PC-9 (cell line): Measurements from ENCODE around the gene TM2D1. TPM values are rescaled to one million over a fixed set of nuclear protein-coding genes. Genes with fewer than 3 reads are reported as not detected.

ENCODE experiments used
- BruUV-seq: library from RNA; stranded (reverse); fragments of 400-500 nt; replicated peaks from 2 replicates; lab custom pipeline; 2021; lab: Mats Ljungman, UMichigan
- CTCF ChIA-PET: fragments of 300-600 bp; sonication (Branson Sonifier 250); formaldehyde crosslinking; loops from one replicate; lab custom pipeline; 2022; ENCODE audit warnings: antibody characterized with exemption; lab: Charles Lee
- POLR2A ChIA-PET: fragments of 300-600 bp; sonication (Branson Sonifier 250); formaldehyde crosslinking; loops from one replicate; lab custom pipeline; 2022; ENCODE audit warnings: antibody characterized with exemption; ENCODE audit not compliant: unreplicated experiment; lab: Charles Lee
- DNase-seq, 2 experiments: peaks; one replicate each; pipeline versions ENCODE4 v3.0.0 to v3.0.0-alpha.2; 2015 to 2022; ENCODE audit warnings: mixed read lengths in 1 of 2
- H2AFZ ChIP-seq: fragments of 200-600 bp; sonication (generic); 2 replicates; pipeline ENCODE4 v1.8.1; 2017; ENCODE audit warnings: antibody characterized with exemption
- H3F3A ChIP-seq: fragments of 200-600 bp; sonication (generic); 2 replicates; pipeline ENCODE4 v1.8.1; 2017; ENCODE audit warnings: antibody characterized with exemption, mild to moderate bottlenecking, low read depth; ENCODE audit not compliant: insufficient read depth
- H3K27ac ChIP-seq: fragments of 200-600 bp; sonication (generic); 2 replicates; pipeline ENCODE4 v1.6.1; 2016; ENCODE audit warnings: mixed run types
- H3K27me3 ChIP-seq: fragments of 200-600 bp; sonication (generic); 2 replicates; pipeline ENCODE4 v1.6.1; 2016; ENCODE audit warnings: low read depth, mixed run types; ENCODE audit not compliant: insufficient read depth
- H3K36me3 ChIP-seq: fragments of 200-600 bp; sonication (generic); 2 replicates; pipeline ENCODE4 v1.6.1; 2016; ENCODE audit warnings: low read depth, mixed run types
- H3K4me1 ChIP-seq: fragments of 200-600 bp; sonication (generic); replicated peaks from 2 replicates; pipeline ENCODE4 v1.6.1; 2016; ENCODE audit warnings: mixed run types; ENCODE audit not compliant: insufficient read depth
- H3K4me2 ChIP-seq: fragments of 200-600 bp; sonication (generic); 2 replicates; pipeline ENCODE4 v1.6.1; 2017; ENCODE audit warnings: mixed run types
- H3K4me3 ChIP-seq: fragments of 200-600 bp; sonication (generic); 2 replicates; pipeline ENCODE4 v1.6.1; 2016; ENCODE audit warnings: mixed run types
- H3K79me2 ChIP-seq: fragments of 200-600 bp; sonication (generic); 2 replicates; pipeline ENCODE4 v1.6.1; 2017; ENCODE audit warnings: low read depth, mixed run types
- H3K9me2 ChIP-seq: fragments of 200-600 bp; sonication (generic); 2 replicates; pipeline ENCODE4 v1.8.1; 2017; ENCODE audit warnings: mild to moderate bottlenecking; ENCODE audit not compliant: insufficient read depth
- H3K9me3 ChIP-seq: fragments of 200-600 bp; sonication (generic); 2 replicates; pipeline ENCODE4 v1.8.1; 2016; ENCODE audit warnings: low read depth; ENCODE audit not compliant: insufficient read depth
- H4K20me1 ChIP-seq: fragments of 200-600 bp; sonication (generic); 2 replicates; pipeline ENCODE4 v1.8.1; 2017; ENCODE audit not compliant: insufficient read depth
- CTCF ChIP-seq: fragments of 200-600 bp; sonication (generic); conservative IDR thresholded peaks from 2 replicates; pipeline ENCODE4 v1.6.1; 2017; ENCODE audit warnings: mixed run types, antibody characterized with exemption, mild to moderate bottlenecking, moderate library complexity
- EZH2 ChIP-seq: fragments of 200-600 bp; sonication (generic); IDR thresholded peaks from 2 replicates; pipeline ENCODE4 v1.8.0; 2017; ENCODE audit warnings: antibody characterized with exemption, low read depth
- intact Hi-C: fragments of 100-400 bp; cut with micrococcal nuclease; formaldehyde crosslinking; loops from one replicate; pipeline ENCODE4 v1.10.0; 2022; ENCODE audit not compliant: unreplicated experiment
- total RNA-seq: library from RNA; stranded (reverse); gene quantifications from 2 replicates; pipeline ENCODE4 v1.2.3, GENCODE V29; 2021

TM2D1 gene
- total RNA-seq, 1 experiment from 2014 or later = 36.8 TPM

GRCh38 chr1:61756773-61757172 is 31.8 kb upstream of the TM2D1 start:
- no peak overlapping the region for H3K4me2 ChIP-seq
- peaks cover 22% of the 10 kb centered on the region for H3K36me3 ChIP-seq
- TF ChIP-seq EZH2 (no peak), CTCF (no peak)
- BruUV-seq = no TSS peak
- ChIA-PET CTCF (no interaction called here), POLR2A (no interaction called here)
- H3K4me3 ChIP-seq = no peak overlapping the region
- H3K4me1 ChIP-seq = peaks cover 26% of the 10 kb centered on the region
- no peak for DNase-seq
- intact Hi-C loops = no loop called here
- H2AFZ ChIP-seq = no peak overlapping the region
- H3K9me2 ChIP-seq = no peaks in the 10 kb centered on the region
- H4K20me1 ChIP-seq = peaks cover 20% of the 10 kb centered on the region
- H3K9me3 ChIP-seq = no peaks in the 10 kb centered on the region
- no peaks in the 10 kb centered on the region for H3K27me3 ChIP-seq
- H3K79me2 ChIP-seq = peaks cover 97% of the 10 kb centered on the region
- H3F3A ChIP-seq = peaks cover 17% of the 10 kb centered on the region
- H3K27ac ChIP-seq = no peak overlapping the region

GRCh38 chr1:61754545-61754944 is 29.6 kb upstream of the TM2D1 start:
- BruUV-seq = no TSS peak
- H3K36me3 ChIP-seq = peaks cover 16% of the 10 kb centered on the region
- no peak overlapping the region for H2AFZ ChIP-seq
- no peak for TF ChIP-seq EZH2
- no peak for TF ChIP-seq CTCF
- H3K27me3 ChIP-seq = no peaks in the 10 kb centered on the region
- no peaks in the 10 kb centered on the region for H3K9me2 ChIP-seq
- no peak overlapping the region for H3K4me3 ChIP-seq
- peak; percentile 10 to 89 for DNase-seq
- ChIA-PET POLR2A (interaction anchor here (0.6 kb wide), 1 partner anchor 683 kb away, joined by 3 read pairs; no protein-coding TSS in a partner anchor), CTCF (interaction anchor here (0.6 kb wide), 1 partner anchor 423 kb away, joined by 3 read pairs; no protein-coding TSS in a partner anchor)
- peak overlapping the region; percentile 30 for H3K4me2 ChIP-seq
- H3K9me3 ChIP-seq = no peaks in the 10 kb centered on the region
- peaks cover 17% of the 10 kb centered on the region for H3F3A ChIP-seq
- H3K79me2 ChIP-seq = peaks cover 97% of the 10 kb centered on the region
- peaks cover 26% of the 10 kb centered on the region for H3K4me1 ChIP-seq
- peaks cover 8% of the 10 kb centered on the region for H4K20me1 ChIP-seq
- intact Hi-C loops = loop anchor here (5.0 kb wide), 1 partner anchor 347 kb away; no protein-coding TSS in a partner anchor
- H3K27ac ChIP-seq = peak overlapping the region; percentile 70

- Histone ChIP-seq H3K79me2 (peaks cover 97% of the 10 kb centered on the region), H3K9me3 (no peaks in the 10 kb centered on the region), H4K20me1 (peaks cover 8% of the 10 kb centered on the region), H3K27ac (peak overlapping the region; percentile 70), H3K9me2 (no peaks in the 10 kb centered on the region), H2AFZ (no peak overlapping the region), H3F3A (peaks cover 17% of the 10 kb centered on the region), H3K4me1 (peaks cover 26% of the 10 kb centered on the region), H3K4me3 (no peak overlapping the region), H3K27me3 (no peaks in the 10 kb centered on the region), H3K36me3 (peaks cover 16% of the 10 kb centered on the region), H3K4me2 (peak overlapping the region; percentile 30)
- ChIA-PET CTCF (interaction anchor here (0.6 kb wide), 1 partner anchor 423 kb away, joined by 3 read pairs; no protein-coding TSS in a partner anchor), POLR2A (interaction anchor here (0.6 kb wide), 1 partner anchor 683 kb away, joined by 3 read pairs; no protein-coding TSS in a partner anchor)
- TF ChIP-seq EZH2 (no peak), CTCF (no peak)
- BruUV-seq = no TSS peak
- intact Hi-C loops = loop anchor here (5.0 kb wide), 1 partner anchor 347 kb away; no protein-coding TSS in a partner anchor
- DNase-seq = no peak
Observed at GRCh38 chr1:61753998-61754508, 29.1 kb upstream of the TM2D1 start.
